GOT3 (cell line): ENCODE results near the gene HPSE.

Source experiments
- DNase-seq: peaks from one replicate; lab custom pipeline; 2025; ENCODE audit warnings: mixed read lengths; lab: John Stamatoyannopoulos, UW

The HPSE gene

GRCh38 chr4:83247415-83248357 is 87.0 kb downstream of the HPSE start:
- DNase-seq, result no peak
